Stimulated activated CD4-positive, alpha-beta T cell treated with anti-CD3 and anti-CD28 coated beads, Interleukin-4, amount 100 ng/mL, for 1 hour (primary cell): Measurements from ENCODE around the gene UGT2B17.
"Not testable (repeated sequence)": the region's sequence is repeated elsewhere in the genome, so short reads cannot be mapped to it uniquely, and the experiment has no call there.

Experiments
- DNase-seq: peaks from one replicate; pipeline ENCODE4 v3.0.0-alpha.2; 2020

Gene UGT2B17

DNA sequence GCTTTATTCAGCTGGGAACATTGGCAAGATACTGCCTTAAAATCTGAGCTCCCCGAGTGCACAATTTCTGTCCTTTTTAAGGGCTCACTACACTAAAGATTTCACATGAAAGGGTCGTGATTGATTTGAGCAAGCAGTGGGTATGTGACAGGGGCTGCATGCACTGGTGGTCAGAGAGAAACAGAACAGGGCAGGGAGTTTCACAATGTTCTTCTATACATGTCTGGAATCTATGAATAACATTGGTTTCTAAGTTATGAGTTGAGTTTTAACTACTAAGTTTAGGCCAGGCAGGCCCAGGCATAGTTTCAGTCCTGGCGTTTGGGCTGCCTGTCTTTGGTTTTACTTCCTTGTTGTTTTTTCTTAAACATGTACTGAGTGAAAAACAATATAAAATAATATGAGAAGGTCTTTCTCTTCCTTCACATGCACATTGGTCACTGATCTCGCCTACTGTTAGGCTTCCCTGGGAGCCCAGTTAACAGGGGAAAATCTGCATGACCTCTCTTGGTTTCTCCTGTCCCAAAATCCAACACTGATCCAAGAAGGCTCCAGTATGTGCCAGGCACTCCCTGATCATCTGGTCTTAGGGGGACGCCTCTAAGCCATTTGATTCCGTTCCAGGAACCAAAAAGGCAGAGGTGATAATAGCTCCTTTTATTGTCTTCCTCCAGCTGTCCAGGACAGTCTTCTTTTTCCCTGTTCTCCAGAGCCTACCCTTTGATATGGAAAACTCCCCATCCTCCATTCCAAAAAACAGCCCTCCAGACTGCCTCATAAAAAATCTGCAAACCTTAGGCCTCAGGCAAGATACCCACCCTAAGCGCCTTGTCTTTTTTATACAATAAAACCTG lies at the start of gene UGT2B17:
Gene UGT2B17, minus strand, starts transcription at position 51 of the 854 bp plus-strand sequence. CDS start 7,838 bp downstream, outside the sequence.
- DNase-seq, result no peak

DNA sequence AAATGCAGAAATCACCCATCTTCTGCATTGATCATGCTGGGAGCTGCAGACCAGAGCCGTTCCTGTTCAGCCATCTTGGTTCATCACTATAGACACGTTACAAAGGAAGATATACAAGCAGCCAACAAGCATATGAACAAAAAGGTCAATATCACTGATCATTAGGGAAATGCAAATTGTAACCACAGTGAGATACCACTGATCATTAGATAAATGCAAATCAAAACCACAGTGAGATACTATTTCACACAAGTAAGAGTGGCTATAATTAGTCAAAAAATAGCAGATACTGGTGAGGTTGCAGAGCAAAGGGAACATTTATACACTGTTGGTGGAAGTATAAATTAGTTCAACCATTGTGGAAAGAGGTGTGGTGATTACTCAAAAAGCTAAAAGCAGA lies 46.6 kb upstream of the UGT2B17 start:
- not testable (repeated sequence) for DNase-seq

DNA sequence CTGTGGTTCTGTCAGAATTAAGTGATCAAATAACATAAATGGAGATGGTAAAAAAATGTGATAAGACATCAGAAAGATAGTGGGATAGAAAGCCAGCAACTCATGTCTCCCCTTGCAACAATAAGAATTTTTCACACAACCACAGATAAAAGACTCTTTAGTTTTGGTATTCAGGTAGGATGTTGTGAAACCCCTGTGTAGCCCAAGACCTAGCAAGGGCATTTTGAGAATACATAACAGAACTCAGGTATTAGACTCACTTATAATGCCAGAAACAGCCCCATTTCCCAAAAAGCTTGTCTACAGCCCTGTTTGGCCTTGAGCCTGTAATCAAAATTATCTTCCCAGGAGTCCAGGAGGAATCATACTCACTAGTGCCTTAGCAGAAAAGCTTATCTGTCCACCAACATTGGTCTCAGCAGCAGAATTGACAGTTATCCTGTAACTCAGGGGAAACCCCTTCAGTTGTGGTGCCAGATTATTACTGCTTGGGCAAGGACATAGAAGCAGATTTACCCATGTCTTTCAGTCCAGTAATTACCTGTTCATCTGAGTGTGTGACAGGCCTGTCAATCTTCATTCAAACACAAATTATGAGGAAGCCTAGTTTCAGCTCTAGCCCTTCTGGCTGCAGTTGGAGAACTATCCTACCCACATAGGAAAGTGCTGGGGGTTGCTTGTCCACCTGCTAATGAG lies 41.0 kb upstream of the UGT2B17 start:
- DNase-seq, result no peak

DNA sequence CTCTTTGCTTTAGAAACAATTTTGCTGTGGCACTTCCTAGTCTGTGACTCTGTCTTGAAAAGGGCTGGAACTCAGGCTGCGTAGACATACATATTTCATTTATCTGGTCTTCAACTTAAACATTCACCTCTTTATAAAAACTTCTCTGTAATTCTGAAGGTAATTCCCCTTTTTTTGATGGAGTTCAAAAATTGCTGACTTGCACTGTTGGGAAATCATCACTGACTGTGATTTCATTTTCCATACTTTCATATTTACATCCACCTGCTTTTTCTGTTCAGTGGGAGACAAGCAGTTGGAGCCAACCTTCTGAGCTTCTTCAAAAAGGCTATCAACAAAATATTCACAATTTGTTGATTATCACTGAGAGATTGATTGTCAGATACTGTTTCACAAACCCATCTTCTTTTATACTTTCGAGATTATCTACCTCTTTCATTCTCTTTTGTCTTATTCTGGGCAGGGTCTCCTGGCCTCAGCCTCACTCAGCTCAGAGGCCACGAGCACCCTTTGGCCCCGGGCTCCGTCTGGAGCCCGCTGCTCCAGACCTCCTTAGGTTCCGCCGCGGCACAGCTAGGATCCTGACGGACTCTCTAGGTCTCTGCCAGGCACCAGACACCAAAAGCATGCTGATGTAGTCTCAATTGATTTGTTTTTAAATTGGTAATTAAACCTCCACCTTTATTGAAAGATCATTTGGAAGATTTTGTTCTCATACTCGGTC lies 39.7 kb upstream of the UGT2B17 start:
- no peak for DNase-seq

DNA sequence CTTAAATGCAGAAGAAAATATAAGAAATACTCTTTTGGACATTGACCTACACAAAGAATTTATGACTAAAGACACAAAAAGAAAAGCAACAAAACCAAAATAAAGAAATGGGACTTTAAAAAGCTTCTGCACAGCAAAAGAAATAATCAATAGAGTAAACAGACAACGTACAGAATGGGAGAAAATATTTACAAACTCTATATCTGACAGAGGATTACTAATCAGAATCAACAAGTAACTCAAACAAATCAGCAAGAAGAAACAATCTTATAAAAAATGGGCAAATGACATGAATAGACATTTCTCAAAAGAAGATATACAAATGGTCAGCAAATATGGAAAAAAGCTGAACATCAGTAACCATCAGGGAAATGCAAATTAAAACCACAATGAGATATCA lies 37.6 kb upstream of the UGT2B17 start:
- no peak for DNase-seq

DNA sequence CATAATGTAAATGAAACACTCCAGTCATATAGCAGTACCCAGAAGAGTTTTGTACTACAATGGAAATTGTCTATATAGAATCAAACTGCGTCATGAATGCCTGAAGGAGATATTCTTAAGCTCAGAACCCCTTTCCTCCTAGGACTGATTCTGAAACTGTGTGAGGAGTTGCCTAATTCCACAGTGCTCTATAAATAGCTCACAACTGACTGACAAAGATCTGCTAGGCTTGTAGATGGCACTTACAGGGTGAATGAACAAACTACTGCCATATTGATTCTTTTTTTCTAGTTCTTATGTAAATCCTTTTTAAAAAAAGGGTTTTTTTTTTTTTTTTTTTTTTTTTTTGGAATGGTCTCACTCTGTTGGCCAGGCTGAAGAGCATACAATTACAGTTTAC lies 30.1 kb upstream of the UGT2B17 start:
- DNase-seq, result no peak

DNA sequence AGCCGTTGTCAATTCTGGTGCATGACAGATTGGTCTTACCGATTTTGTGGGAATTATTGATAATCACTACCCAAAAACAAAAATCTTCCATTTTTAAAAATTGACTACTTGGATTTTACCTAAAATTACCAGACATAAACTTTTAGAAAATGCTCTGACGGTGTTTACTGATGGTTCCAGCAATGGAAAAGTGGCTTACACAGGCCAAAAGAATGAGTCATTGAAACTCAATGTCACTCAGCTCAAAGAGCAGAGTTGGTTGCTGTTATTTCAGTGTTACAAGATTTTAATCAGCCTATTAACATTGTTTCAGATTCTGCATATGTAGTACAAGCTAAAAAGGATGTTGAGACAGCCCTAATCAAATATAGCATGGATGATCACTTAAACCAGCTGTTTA lies 23.0 kb upstream of the UGT2B17 start:
- no peak for DNase-seq

DNA sequence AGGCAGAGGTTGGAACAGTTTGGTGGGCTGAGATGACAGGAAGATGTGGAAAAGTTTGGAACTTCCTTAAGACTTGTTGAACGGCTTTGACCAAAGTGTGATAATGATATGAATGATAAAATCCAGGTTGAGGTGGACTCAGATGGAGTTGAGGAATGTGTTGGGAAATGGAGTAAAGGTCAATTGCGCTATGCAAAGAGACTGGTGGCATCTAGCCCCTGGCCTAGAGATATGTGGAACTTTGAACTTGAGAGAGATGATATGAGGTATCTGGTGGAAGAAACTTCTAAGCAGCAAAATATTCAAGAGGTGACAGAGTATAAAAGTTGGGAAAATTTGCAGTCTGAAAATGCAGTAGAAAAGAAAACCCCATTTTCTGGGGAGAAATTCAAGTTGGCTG lies 21.4 kb upstream of the UGT2B17 start:
- no peak for DNase-seq

DNA sequence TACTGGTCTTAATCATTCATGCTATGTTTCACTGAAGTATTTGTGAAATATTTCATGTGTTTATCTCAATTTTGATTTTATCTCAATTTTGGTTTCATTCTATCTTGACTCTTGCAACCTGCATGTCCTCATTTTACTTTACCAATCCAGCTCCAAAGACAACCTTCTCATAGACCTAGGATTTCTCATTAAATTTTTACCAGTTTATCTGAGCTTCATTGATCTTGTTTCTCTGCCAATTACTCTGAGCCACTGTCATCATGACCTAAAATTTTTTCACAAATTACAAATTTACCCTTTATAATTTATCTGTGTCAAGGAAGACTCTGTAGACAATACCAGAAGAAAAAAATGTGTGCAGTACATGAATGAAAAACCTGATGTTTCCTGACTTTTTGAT lies 18.6 kb upstream of the UGT2B17 start:
- DNase-seq, result no peak

DNA sequence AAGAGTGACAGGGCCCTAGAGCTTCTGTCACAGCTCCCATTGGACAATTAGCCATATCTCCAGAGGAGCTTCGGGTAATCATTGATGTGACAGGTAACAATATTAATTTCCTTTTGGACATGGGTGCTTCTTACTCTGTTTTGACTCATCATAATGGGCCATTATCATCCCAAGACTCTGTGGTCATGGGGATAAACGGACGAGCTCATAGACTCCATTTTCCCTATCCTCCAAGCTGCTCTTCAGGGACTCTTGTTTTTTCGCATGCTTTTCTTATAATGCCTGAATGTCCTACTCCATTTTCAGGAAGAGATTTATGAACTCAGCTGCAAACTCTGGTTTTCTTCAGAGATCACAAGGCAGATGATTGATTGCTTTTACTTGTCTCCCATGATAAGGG lies 17.0 kb upstream of the UGT2B17 start:
- no peak for DNase-seq

DNA sequence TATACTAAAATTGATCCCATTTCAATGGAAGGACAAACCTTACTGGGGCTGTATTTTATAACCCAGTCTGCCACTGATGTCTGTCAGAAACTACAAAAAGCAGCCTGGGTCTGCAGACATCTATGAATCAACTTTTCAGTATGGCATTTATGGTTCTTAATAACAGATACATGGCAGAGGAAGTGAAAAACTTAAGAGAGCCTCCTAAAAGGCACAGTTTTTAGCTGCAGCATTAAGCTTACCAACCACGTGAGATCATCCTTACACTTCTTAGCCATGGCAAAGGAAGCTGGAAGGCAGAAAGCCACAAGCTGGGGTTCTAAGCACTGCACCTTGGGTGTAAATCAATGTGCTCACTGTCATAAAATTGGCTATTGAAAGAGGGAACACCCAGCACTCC lies 16.6 kb upstream of the UGT2B17 start:
- DNase-seq, result no peak

DNA sequence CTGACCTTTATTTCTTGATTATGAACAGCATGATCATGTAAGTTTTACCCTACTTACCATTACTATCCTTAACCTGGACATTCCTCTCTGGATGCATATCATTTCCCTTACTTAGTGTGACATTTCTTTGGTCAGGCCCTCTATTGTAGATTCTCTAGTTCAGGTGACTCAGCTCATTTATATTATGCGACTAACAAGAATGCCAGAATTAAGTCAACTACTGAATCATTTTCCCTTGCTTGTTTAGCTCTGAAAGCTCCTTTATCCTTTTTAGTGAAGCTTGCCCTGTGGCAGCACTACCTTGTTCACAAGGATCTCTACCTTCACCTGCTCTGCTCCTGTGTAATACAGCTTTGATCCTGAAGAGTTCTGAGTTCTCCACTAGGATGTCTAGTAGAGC lies 15.1 kb upstream of the UGT2B17 start:
- no peak for DNase-seq

DNA sequence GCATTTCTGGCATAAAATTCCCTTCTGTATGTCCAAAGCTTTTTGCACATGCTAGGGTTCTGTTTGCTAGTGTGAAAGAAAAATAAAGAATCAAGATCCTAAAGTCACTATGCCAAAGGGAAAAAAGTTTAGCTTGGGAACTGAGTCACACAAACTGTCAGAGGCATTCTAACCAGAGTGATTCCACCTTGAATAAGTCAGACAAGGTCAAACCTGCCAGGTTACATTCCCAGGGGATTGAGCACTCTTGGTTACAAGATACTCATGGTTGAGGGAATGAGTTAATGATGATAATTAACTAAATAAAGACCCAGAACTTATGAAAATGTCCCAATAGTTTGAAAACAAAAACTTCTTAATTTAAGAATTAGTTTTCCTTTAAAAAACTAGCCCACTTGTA lies 13.7 kb upstream of the UGT2B17 start:
- no peak for DNase-seq

DNA sequence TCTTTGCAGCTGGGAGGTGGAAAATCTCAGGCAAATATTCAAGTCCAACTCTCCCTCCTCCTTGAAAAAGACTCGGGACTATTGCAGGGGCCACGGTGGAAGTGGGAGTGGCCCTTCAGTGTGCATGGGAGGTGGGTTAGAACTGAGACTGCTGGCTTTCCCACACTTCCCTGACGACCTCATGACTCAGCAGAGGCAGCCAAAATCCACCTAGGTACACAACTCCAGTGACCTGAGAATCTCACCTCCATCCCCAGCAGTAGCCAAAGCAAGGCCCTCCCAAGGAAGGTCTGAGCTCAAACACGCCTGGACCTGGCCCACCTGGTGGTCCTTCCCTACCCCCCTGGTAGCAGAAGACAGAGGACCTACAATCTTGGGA lies 6.2 kb upstream of the UGT2B17 start:
- DNase-seq, result no peak

DNA sequence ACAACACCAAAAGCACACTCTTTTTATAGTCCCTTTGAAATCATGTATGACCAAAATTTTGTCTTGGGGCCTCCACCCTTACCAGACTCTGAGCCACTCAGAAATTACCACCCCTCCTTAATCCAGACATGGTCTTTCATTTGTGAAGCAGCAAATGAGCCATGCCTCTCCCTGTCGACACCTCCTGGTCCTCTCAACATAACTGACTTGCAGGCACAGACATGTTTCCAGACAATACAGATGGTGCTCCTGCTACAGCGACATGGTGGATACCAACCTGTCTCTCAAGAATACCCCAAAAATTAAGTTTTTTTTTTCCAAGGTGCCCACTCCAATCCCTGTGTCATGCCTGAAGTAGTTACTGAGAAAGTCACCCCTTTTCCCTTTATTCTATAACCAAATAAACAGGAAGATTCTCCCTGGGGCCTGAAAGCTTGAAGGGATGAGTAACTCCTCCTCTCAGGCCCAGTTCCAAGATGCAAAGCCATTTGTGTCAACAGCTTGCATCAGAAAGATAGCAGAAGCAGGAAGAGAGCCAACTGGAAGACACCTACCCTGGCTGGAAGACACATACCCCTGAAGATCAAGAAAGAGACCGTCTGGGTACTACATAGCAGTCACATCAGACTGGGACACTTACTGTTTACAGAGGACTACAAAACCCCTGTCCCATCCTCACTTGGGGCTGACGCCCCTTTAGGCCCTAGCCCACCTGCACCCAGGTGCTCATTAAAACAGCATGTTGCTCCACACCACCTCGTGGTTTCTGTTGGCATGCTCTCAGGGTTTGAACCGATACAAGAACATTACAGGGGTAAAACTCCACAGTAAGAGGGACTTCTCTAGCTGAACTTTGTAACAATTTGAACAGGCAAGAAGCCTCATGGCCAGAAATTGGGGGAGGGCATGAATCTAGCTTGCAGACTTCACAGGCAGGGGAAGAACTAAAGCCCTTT lies 5.5 kb upstream of the UGT2B17 start:
- no peak for DNase-seq

DNA sequence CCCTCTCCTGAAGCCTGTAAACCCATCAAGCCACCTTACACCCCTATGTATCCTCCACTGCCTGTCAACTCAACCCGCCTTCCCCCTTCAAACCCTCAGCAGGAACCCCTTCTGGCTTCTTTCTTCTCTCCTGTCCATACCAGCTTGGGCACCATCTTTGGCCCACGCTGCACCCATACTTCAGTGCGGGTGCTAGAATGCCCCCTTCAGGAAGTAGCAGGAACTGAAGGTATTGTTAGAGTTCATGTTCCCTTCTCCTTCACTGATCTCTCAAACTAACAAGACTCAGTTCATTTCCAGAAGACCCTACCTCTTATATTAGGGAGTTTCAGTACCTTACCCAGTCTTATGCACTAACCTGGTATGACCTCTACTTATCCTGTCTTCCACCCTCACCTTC lies 1.5 kb upstream of the UGT2B17 start:
- no peak for DNase-seq

DNA sequence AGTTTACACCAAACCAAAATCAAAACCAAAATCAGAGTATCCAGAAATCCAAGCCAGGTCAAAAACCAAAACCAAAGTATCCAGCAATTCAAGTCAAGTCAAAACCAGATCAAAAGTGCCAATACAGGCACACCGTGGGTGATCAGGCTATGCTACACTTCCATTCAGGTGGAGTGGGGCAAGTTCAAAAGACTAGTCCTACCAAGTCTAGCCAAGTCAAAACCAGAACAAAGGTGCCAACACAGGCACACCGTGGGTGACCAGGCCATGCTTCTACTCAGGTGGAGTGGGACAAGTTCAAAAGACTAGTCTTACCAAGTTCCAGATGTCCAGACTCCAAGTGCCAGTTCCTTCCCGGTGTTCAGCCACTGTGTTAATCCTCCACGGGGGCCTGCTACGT lies 486 bp downstream of the UGT2B17 start:
- not testable (repeated sequence) for DNase-seq

DNA sequence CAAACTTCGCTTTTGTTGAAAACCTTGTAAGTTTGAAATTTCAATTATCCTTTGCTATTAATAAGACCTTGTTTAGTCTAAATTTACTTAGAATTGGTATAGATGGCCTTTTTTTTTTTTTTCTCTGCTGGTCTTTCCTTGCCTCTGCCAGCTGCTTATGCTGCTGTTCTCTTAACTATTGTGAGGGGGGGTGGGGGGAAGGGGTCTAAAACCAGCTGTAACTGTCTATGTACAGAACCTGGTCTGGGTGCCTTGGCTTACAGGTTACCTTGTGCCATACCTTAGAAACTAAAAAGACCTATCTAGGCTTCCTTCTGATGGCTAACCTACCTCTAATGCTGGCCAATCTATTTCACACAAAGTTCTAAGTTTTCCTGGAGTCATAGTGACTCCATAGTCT lies 1.0 kb downstream of the UGT2B17 start:
- no peak for DNase-seq

DNA sequence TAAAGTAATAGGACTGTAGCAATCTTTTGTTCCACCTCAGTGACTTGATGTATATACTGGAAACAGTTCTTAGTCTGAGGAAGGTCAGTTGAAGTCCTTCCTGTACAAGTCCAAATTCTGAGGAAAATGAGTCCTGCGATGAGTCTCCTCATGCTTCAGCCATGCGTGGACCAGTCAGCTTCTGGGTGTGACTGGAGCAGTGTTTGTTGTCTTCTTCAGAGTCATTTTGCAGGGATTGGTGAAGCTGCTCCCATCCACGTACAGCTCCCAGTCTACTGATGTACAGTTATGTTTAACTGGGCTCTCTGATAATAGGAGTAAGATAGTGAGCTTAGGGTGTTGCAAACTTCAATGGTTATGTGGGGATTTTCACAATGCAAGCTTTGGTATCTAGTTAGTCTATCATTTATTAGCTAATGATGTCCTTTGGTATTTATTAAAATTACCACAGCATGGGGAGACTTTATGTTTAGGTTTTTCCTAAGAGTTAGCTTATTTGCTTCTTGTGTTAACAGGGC lies 3.4 kb downstream of the UGT2B17 start:
- DNase-seq, result no peak

DNA sequence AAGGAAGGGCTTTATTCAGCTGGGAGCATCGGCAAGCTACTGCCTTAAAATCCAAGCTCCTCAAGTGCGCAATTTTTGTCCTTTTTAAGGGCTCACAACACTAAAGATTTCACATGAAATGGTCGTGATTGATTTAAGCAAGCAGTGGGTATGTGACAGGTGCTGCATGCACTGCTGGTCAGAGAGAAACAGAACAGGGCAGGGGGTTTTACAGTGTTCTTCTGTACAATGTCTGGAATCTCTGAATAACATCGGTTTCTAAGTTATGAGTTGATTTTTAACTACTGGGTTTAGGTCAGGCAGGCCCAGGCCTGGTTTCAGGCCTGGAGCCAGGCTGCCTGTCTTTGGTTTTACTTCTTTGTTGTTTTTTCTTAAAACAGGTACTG lies 6.0 kb downstream of the UGT2B17 start:
- no peak for DNase-seq

DNA sequence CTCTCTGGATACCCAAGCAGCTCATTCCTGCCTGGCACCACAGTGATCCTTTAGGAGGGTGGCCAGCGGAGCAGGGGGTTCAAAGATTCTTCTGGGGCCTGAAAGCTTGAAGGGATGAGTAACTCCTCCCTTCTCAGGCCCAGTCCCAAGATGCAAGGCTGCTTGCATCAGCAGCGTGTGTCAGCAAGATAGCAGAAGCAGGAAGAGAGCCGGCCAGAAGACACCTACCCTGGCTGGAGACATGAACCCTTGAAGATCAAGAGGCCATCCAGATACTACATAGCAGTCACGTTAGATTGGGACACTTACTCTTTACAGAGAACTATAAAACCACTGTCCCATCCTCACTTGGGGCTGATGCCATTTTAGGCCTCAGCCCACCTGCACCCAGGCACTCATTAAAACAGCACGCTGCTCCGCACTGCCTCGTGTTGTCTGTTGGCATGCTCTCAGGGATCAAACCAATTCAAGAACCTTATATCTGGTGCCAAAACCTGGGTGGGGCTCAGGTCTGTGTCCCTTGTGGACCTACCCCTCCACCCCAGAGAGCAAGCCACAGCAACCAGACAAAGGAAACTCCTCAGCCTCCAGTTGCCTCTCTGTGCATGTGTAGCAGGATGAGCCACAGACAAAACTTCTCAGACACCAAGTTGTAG lies 6.5 kb downstream of the UGT2B17 start:
- no peak for DNase-seq

DNA sequence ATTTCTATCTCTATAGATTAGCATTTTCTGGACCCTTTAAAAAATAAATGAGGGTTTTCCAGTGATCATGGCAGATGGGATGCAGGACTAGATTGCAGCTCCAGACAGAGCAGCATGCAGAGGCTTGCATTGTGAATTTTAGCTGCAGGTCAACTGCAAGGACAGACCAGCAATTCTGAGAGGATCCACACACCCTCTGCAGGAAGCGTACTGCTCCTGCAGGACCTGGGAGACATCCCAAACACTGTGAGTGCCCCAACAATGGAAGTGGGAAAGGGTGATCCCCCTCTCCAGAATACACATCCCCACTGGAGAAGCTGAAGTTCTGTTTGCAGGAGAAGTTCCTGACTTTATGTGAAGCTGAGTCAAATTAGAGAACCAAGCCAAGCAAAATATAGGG lies 7.1 kb downstream of the UGT2B17 start:
- DNase-seq, result not testable (repeated sequence)
